ENCODE results near the gene SELENOK.

SELENOK gene

DNA sequence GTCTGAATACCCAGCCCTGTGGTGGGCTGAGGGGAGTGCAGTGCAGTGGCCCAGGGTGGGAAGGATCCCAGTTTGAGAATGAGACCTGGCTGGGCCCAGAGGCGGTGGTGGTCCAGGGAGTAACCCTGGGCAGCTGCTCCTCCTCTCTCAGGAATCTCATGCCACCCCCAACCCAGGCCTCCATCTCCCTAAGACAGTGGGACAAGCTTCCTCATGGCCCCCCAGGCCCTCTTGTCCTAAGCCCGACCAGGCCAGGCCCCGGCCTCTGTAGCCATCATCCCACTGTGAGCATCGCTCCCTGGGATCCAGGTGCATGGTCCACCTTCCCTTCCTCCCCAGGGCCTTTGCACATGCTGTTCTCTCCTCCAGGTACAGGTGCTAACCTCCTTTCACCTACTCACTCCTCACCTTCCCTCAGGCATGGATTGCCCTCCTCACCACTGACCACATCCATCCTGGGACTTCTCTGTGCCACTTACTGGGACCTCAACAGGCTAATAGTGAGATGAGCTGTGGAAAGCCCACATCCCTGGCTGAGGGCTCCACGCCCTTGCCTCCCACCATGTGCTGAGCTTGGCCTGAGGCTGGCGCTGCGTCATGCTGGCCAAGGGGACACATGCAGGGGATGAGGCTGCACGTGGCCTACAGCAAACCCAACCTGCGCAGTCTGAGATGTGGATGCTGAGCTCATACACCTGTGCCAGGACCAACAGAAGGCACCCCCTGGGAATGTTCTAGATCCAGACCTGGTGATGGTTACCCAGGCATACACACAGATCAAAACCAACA, 55.4 kb downstream of the SELENOK start:
- no peak overlapping the region for H3K27ac ChIP-seq (ENCODE audit: low read depth, low read length)
- H3K4me3 ChIP-seq (ENCODE audit: low read depth in 1 of 2, low read length in 2 of 2): no peak overlapping the region
- no peaks in the 10 kb centered on the region for H3K9me3 ChIP-seq (ENCODE audit: low read length)
- H3K9ac ChIP-seq (ENCODE audit: low read length): no peak overlapping the region
- no peaks in the 10 kb centered on the region for H3K36me3 ChIP-seq (ENCODE audit: insufficient read depth, low read length)
- H3K4me1 ChIP-seq (ENCODE audit: insufficient read depth, low read length): no peaks in the 10 kb centered on the region
- no peaks in the 10 kb centered on the region for H3K27me3 ChIP-seq (ENCODE audit: control insufficient read depth in 1 of 2, insufficient read depth in 2 of 2, low read length in 2 of 2)

DNA sequence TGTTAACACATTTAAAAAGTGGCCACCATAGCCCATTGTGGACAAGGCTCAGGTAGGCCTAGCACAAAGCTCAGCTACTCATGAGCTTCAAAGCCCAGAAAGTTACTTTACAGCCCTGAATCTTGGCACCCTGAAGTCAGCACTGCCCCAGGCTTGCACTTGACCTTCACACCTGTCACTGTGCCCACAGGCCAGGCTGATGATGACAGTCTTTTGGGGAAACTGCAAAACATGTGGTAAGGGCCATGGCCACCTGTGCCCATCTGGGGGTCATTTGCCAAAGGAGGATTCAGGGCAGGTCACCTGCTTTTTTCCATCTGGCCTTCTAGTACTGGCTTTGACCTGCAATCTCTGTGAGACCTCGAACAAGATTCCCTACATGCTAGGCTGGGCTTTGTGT, 56.4 kb downstream of the SELENOK start:
- Histone ChIP-seq H3K4me1 (ENCODE audit: insufficient read depth, low read length) (no peaks in the 10 kb centered on the region), H3K9ac (ENCODE audit: low read length) (no peak overlapping the region), H3K4me3 (ENCODE audit: low read depth in 1 of 2, low read length in 2 of 2) (no peak overlapping the region), H3K27ac (ENCODE audit: low read depth, low read length) (no peak overlapping the region), H3K9me3 (ENCODE audit: low read length) (no peaks in the 10 kb centered on the region), H3K36me3 (ENCODE audit: insufficient read depth, low read length) (no peaks in the 10 kb centered on the region), H3K27me3 (ENCODE audit: control insufficient read depth in 1 of 2, insufficient read depth in 2 of 2, low read length in 2 of 2) (no peaks in the 10 kb centered on the region)

DNA sequence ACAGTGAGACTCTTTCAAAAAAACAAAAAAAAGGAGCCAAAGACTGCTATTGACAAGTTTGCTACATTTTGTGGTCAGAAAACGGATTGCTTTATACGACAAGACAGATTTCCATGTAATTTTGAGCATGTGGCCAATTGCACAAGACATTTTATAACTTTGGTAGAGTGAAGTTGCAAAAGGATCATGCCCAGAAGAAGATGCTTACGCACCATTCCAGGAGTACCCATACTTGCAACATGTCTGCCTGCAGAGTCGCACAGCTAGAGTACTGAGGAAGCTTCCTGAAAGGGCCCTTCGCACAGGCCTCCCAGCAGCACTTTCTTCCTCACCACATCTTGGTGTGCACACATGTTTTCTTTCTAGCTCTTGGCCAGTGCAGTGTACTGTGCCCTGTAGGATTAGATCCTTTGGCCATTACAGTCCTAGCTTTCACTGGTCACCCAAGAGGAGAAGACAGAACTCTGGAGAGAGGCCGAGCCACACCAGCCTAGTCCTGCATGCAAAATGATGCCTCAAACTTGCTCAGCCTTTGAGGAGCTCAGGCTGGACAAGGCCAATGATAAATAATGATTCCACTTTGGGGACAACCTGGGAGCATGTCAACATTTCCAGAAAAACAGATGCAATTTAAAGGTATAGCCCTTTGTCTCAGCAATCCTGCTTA, 57.1 kb downstream of the SELENOK start:
- no peaks in the 10 kb centered on the region for H3K4me1 ChIP-seq (ENCODE audit: insufficient read depth, low read length)
- H3K27ac ChIP-seq (ENCODE audit: low read depth, low read length): no peak overlapping the region
- H3K9me3 ChIP-seq (ENCODE audit: low read length): no peaks in the 10 kb centered on the region
- H3K9ac ChIP-seq (ENCODE audit: low read length): no peak overlapping the region
- H3K4me3 ChIP-seq (ENCODE audit: low read depth in 1 of 2, low read length in 2 of 2): no peak overlapping the region
- H3K27me3 ChIP-seq (ENCODE audit: control insufficient read depth in 1 of 2, insufficient read depth in 2 of 2, low read length in 2 of 2): no peaks in the 10 kb centered on the region
- no peaks in the 10 kb centered on the region for H3K36me3 ChIP-seq (ENCODE audit: insufficient read depth, low read length)
